IPS-11a (cell line): ENCODE results near the gene HIP1R.
A peak's percentile ranks its signal among the peaks of the same experiment; 100 is the strongest.
"Not testable (repeated sequence)": the region's sequence is repeated elsewhere in the genome, so short reads cannot be mapped to it uniquely, and the experiment has no call there.

Experiments used
- H3K4me3 ChIP-seq: one replicate; pipeline ENCODE4 v1.5.1; 2013; ENCODE audit warnings: low read depth, low read length, control low read depth

HIP1R gene

DNA sequence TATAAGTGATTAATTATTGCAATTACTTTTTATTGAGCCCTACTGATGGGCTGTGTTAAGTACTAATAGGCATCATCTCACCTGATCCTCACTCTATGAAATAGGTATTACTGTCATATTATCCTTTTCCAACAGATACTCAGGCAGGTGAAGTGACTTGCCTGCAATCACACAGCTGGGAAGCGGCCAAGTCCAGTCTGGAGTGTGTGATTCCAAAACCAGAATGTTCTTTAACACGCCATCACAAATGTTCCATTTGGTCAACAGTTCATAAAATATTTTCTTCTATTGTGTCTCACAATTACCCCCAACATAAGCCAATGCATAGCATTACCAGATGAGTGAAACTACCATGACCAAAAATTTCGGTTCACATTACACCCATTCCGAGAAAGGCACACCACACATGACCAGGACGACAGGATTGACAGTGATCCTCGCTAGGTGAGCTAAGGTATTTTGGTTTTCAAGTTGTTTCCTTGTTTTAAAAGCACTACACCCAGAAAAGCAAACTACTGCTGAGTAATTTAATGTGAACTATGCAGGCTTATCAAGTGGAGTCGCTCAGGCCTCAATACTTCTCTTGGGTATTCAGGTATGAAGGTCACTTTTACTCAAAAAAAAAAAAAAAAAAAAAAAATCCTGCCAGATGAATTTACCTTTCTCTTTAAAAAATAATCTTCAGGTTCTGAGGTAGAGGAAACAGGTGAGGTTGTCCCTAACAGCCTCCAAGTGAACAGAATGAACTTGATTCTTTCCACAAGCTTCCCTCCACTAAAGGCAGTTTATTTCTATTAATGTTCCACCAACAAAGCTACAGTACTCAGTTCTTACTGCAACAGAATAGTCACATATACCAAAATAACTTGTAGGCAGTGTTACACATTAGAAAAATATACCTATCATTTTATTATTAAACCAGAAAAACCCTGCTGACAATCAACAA, 58.2 kb downstream of the HIP1R start:
- H3K4me3 ChIP-seq, result no peak overlapping the region

DNA sequence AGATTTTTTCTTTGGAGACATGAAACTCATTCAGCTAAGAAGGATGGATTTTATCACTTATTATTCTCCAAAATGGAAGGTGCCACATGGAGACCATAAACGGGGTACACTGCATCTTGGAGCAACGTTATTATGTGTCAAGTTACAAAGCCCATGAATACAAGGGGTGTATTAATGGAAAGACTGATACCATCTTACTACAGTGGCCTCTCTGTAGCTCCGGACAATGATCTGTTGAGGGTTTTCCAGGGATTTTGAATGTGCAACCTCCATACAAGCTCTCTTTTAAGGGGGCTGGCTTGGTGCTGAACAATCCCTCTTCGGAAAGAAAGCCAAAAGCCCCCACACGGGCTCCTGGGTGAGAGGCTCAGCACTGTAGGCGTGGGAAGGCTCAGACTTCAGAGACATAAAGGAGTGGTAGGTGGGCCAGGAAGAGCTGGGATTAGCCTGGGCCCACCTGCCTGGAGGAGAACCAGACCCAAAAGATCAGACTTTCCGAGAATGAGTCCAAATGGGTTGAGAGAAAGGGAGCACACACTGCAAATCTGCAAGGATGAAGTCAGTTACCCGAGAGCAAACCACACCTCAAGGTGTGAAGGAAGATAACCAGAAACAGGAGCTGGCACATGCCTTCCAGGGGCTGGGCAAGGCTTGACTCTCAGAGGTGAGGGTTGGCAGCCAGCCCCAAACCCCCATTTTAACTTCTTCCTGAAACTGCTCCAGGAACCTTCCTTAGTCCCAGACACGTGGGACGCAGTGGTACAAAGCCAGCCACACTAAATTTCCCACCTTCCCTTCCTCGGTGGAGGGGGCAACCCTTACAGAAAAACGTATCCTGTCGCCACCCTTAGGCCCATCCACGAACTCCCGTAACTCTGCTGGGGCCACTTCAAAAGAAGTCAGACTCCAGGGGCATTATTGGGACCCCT, 59.2 kb downstream of the HIP1R start:
- peak overlapping the region; percentile 70 for H3K4me3 ChIP-seq

DNA sequence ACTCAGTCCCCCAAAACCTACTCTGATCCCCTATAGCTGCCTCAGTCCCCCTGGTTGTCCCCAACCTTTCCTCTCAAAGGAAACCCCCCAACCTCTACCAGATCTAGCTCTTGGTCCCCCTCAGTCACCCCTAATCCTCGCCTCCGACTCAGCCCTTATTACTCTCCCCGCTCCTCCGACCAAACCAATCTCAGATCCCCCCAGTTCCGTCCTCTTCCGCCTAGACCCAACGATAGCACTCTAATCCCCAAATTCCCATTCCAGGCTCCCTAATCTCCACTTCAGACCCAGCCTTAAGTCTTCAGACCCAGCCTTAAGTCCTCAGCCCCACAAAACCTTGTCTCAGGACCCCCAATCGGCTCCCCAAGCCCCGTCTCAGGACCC, 60.1 kb downstream of the HIP1R start:
- H3K4me3 ChIP-seq, result peak overlapping the region; percentile 70

DNA sequence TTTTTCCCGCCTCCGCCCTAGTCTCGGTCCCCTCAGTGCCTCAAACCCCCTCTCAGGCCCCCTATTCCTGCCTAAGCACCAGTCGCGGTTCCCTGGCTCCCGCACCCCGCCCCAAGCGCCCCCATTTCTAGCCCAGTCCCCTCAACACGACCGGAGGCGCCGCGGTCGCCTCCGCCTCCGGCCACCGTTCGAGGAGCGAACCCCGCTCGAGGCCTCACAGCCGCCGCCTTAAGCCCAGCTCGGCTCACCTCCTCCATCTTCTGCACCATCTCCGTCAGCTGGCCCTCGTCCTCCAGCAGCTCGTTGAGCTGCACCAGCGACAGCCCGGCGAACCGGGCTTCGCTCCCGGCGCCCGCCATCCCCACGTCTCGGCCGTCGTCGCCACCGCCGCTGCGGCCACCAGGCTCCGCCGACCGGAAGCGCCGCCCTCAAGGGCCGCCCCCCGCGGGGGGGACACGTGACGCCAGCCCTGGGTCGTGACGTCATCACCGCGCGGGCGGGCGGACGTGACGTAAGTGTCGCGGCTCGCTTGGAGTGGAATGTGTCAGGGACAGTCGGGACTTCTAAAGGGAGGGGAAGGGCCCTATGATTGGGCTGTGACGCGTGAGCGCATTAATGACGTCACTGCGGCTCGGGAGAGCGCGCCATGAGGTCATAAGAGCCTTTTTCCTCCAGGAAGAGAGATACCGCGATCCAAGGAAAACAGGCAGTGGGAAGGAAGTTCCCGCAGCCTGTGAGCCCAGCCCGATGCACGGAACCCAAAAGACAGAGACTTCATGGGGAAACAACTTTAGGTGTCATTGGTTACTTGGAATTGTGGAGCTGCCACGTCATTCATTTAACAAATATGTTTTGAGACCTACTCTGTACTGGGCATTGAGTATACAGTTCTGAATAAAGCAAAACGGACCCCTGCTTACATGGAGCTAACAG, 60.7 kb downstream of the HIP1R start, which contains the start of gene VPS37B:
VPS37B (minus strand) TSS at position 421 of the 933 bp plus-strand sequence; CDS start at position 359, 62 bp downstream.
- peak within 1 kb of the TSS; percentile 70 for H3K4me3 ChIP-seq

DNA sequence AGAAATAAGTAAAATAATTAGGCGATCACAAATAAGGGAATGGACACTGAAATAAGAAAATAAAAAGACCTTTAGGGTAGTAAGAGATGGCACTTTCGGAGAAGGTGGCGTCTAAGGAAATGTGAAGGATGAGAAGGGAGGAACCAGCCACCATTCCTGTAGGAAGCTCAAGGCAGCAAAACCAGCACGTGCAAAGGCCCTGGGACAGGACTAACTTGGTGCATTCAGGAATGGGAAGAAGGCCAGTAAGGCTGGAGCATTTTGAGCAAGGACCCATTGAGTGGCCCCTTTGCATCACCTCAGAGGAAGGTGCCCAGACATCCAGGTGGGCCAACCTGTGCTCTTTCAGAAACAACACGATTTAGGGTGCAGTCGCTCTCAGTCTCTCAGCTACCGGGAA, 61.4 kb downstream of the HIP1R start:
- no peak overlapping the region for H3K4me3 ChIP-seq

DNA sequence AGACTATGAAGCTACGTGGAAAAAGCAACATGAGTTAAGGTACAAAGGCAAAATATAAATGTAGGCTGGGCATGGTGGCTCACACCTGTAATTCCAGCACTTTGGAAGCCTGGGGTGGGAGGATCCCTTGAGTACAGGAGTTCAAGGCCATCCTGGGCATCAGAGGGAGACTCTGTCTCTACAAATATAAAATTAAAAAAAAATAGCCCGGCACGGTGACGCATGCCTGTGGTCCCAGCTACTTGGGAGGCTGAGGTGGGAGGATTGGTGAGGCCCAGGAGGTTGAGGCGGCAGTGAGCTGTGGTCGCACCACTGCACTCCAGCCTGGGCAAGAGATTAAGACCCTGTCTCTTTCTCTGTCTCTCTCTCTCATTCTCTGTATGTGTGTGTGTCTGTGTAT, 64.6 kb downstream of the HIP1R start:
- H3K4me3 ChIP-seq, result no peak overlapping the region

DNA sequence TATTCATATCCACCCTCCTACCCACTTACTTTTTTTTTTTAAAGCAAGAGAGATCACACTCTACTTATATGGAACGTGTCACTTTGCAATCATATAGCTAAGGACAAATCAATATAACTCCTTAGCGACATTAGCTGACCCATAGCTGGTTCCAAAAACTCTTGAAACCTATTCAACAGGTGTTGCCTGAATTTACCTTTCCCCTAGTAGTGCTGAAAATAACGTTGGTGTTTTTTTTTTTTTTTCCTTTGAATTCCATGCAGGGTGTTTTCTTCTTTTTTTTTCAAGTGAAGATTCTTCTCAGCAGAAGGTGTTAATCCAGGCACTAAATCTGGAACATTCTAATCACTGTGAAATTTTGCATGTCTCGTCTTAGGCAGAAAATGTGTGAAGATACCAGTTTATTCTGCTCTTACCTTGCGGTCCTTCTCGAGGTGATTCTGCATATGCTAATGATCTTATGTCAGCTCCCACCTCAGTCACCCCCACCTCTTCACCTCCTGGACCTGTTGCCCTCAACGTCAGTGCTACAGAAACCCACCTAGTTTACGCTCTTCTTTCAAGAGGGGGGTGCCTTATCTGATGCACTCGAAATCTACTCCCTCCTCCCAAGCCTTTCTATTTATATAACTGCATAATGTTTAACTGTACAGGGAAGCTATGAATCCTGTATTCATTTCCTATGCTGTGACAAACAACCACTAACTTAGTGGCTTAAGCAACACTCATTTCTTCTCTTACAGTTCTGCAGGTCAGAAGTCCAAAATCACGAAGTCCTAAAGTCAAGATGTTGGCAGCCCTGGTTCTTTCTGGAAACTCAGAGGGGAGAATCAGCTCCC, 67.8 kb downstream of the HIP1R start:
- H3K4me3 ChIP-seq, result no peak overlapping the region

DNA sequence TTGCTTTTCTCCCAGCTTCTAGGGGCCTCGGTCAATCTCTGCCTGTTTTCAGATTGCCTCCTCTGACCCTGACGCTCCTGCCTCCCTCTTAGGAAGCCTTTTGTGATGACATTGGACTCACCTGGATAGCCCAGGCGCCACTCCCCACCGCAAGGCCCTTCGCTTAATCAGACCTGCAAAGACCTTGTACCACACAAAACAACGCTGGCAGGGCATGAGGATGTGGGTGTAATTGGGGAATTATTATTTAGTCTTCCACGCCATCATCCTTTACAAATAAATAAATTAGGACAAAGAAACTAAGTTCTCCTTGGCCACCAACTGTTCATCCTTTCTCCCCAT, 68.4 kb downstream of the HIP1R start:
- no peak overlapping the region for H3K4me3 ChIP-seq

DNA sequence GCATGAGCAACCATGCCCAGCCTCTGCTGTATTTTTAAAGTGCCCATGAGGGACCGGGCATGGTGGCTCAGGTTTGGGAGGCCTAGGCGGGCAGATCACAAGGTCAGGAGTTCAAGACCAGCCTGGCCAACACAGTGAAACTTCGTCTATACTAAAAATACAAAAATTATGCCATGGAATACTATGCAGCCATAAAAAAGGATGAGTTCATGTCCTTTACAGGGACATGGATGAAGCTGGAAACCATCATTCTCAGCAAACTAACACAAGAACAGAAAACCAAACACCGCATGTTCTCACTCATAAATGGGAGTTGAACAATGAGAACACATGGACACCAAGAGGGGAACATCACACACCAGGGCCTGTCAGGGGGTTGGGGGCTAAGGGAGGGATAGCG, 70.0 kb downstream of the HIP1R start:
- H3K4me3 ChIP-seq, result not testable (repeated sequence)

DNA sequence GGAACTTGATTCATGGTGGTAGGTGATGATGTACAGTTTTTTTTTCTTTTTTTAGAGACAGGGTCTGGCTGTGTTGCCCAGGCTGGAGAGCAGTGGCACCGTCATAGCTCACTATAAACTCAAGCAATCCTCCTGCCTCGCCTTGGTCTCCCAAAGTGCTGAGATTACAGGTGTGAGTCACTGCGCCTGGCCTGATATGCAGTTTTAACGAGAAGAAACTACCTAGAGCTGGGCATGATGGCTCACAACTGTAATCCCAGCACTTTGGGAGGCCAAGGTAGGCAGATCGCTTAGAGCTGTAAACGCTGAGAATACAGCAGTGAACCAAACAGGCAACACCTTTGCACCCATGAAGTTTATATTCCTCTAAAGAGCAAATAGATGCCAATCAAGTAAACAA, 73.7 kb downstream of the HIP1R start:
- H3K4me3 ChIP-seq, result no peak overlapping the region

DNA sequence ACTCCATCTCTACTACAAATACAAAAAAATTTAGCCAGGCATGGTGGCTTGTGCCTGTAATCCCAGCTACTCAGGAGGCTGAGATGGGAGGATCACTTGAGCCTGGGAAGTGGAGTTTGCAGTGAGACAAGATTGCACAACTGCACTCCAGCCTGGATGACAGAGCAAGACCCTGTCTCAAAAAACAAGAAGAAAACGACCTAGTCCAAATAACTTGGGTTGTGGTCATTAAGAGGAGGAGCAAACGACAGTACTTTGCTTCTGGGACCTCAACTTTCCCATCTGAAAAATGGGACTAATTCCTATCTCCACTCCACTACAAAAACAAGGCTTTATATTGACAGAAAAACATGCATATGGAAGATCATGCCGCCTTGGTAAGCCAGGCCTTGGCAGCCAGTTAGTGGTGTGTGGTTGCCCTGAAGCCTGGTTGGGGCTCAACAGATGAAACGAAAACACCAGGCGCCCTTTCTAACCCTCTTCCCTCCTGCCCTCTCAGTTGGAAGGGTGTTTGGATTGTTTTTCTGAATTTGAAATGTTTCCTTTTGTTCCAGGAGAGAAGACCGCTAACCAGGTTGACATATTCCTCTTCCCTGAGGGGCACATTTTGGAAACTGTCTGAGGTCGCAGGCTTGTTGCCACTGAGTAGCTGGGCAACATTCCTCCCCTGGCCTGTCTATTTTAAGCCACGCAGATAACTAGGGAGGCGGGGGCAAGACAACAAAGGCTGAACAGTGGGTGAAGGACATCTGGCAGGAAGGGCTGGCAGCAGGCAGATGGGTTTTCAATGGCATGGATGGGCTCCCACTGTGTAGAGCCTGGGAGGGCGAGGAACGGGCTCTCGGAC, 74.4 kb downstream of the HIP1R start:
- H3K4me3 ChIP-seq, result no peak overlapping the region
